NB4 (cell line): ENCODE results near the gene HINT2.

Source experiments
- DNase-seq: peaks from one replicate; pipeline ENCODE4 v3.0.0; 2010; ENCODE audit warnings: low read depth
- H3K4me3 ChIP-seq: one replicate; pipeline ENCODE4 v1.5.1; 2011; ENCODE audit warnings: mild to moderate bottlenecking, low read depth, low read length, moderate library complexity
- CTCF ChIP-seq: IDR thresholded peaks from one replicate; pipeline ENCODE4 v1.5.1; 2012; ENCODE audit warnings: low read depth, low read length
- MAX ChIP-seq: IDR thresholded peaks from 2 replicates; pipeline ENCODE4 v1.6.1; 2011; ENCODE audit warnings: low read depth, low read length
- MYC ChIP-seq: IDR thresholded peaks from 2 replicates; pipeline ENCODE4 v1.6.1; 2011; ENCODE audit warnings: low read depth, low read length
- POLR2A ChIP-seq: IDR thresholded peaks from 2 replicates; pipeline ENCODE4 v1.6.1; 2011; ENCODE audit warnings: mild to moderate bottlenecking; ENCODE audit not compliant: insufficient read length; ENCODE audit errors: extremely low read depth

The HINT2 gene

GRCh38 chr9:35827486-35827885 lies 12.6 kb upstream of the HINT2 start:
- DNase-seq, result no peak
- TF ChIP-seq MYC, result no peak
- TF ChIP-seq CTCF, result no peak
- TF ChIP-seq POLR2A, result no peak
- TF ChIP-seq MAX, result no peak
- H3K4me3 ChIP-seq, result no peak overlapping the region

- TF ChIP-seq POLR2A (no peak), CTCF (peak; percentile 77), MYC (no peak), MAX (0 out of 2 replicates have a peak, but pooled peaks have one; percentile 10)
- DNase-seq, result peak; percentile 63
- H3K4me3 ChIP-seq, result no peak overlapping the region
Measured at GRCh38 chr9:35826071-35826701, 11.3 kb upstream of the HINT2 start.

GRCh38 chr9:35822926-35823325 lies 8.1 kb upstream of the HINT2 start:
- DNase-seq, result no peak
- no peak overlapping the region for H3K4me3 ChIP-seq
- TF ChIP-seq POLR2A, result no peak
- TF ChIP-seq CTCF, result no peak
- TF ChIP-seq MAX, result no peak
- no peak for TF ChIP-seq MYC

- no peak for TF ChIP-seq CTCF
- no peak for TF ChIP-seq MAX
- TF ChIP-seq MYC, result no peak
- no peak for TF ChIP-seq POLR2A
- no peak overlapping the region for H3K4me3 ChIP-seq
- no peak for DNase-seq
Measured at GRCh38 chr9:35820076-35820475, 5.2 kb upstream of the HINT2 start.

GRCh38 chr9:35818341-35818740 lies 3.5 kb upstream of the HINT2 start:
- no peak for DNase-seq
- no peak overlapping the region for H3K4me3 ChIP-seq

More at GRCh38 chr9:35818341-35818740, 3.5 kb upstream of the HINT2 start:
- no peak for TF ChIP-seq MAX
- TF ChIP-seq POLR2A, result no peak
- no peak for TF ChIP-seq CTCF
- no peak for TF ChIP-seq MYC
